ENCODE data around the gene UFL1. TPM values are rescaled to one million over a fixed set of nuclear protein-coding genes. Genes with fewer than 3 reads are reported as not detected.
A peak's percentile ranks its signal among the peaks of the same experiment; 100 is the strongest.
"Not testable (repeated sequence)": the region's sequence is repeated elsewhere in the genome, so short reads cannot be mapped to it uniquely, and the experiment has no call there.

The UFL1 gene
- 20.5 TPM for total RNA-seq

- ATAC-seq = peak; percentile 99
These were observed at the start of gene UFL1 for GRCh38 chr6:96521644-96522464. UFL1 (plus strand) TSS chr6:96521806; CDS start chr6:96521874, 68 bp downstream.

GRCh38 chr6:96472291-96472690 is 49.3 kb upstream of the UFL1 start:
- ATAC-seq = not testable (repeated sequence)

DNA sequence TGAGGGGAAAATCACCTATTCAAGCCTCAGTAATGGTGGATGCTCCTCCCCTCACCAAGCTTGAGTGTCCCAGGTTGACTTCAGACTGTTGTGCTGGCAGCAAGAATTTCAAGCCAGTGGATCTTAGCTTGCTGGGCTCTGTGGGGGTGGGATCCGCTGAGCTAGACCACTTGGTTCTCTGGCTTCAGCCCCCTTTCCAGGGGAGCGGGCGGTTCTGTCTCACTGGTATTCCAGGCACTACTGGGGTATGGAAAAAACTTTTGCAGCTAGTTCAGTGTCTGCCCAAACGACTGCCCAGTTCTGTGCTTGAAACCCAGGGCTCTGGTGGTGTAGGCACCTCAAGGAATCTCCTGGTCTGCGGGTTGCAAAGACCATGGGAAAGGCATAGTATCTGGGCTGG is 42.9 kb upstream of the UFL1 start:
- ATAC-seq = no peak

GRCh38 chr6:96491926-96492325 is 29.7 kb upstream of the UFL1 start:
- no peak for ATAC-seq

DNA sequence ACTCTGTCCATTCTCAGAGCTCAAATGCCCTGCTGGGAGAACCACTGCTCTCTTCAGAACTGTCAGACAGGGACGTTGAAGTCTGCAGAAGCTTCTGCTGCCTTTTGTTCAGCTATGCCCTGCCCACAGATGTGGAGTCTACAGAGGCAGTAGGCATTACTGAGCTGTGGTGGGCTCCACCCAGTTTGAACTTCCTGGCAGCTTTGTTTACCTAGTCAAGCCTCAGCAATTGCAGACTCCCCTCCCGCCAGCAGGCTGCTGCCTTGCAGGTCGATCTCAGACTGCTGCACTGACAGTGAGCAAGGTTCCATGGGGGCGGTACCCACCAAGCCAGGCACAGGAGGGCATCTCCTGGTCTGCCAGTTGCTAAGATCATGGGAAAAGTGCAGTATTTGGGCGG is 21.8 kb upstream of the UFL1 start:
- no peak for ATAC-seq

- no peak for ATAC-seq
These were observed 18.7 kb upstream of the UFL1 start for GRCh38 chr6:96502915-96503314.

- no peak for ATAC-seq
These were observed 16.2 kb upstream of the UFL1 start for GRCh38 chr6:96505363-96505762.

DNA sequence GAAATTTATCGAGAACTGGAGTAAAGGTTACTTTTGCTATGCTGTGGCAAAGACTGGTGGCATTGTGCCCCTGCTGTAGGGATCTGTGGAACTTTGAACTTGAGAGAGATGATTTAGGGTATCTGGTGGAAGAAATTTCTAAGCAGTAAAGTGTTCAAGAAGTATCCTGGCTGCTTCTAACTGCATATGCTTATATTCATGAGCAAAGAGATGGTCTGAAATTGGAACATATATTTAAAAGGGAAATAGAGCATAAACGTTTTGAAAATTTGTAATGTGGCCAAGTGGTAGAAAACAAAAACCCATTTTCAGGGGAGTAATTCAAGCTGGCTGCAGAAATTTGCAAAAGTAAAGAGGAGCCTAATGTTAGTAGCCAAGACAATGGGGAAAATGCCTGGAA is 12.3 kb upstream of the UFL1 start:
- ATAC-seq = no peak

DNA sequence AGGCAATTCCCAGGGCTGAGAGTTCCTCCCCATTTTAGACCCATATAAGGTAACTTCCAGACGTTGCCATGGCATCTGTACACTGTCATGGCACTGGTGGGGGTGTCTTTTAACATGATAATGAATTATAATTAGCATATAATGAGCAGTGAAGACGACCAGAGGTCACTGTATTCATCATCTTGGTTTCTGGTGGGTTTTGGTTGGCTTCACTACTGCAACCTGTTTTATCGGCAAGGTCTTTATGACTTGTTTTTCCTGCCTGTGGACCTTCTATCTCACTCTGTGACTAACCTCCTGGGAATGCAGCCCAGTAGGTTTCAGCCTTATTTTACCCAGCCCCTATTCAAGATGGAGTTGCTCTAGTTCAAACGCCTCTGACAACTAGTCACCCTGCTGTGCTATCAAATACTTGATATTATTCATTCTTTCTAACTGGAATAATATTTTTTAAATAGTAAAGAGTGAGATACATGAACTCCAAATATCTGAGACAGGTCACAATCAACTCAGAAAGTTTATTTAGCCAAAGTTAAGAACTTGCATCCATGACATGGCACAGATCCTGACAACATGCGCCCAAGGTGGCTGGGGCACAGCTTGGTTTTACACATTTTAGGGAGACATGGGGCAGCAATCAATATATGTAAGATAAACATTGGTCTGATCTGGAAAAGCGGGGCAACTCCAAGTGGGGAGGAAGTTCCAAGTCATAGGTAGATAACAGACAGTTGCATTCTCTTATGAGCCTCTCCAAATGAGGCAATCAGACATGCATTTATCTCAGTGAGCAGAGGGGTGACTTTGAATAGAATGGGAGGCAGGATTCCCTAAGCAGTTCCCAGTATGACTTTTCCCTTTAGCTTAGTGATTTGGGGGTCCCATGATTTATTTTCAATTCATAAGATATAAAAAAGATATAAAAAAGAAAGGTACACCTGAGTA is 1.2 kb upstream of the UFL1 start:
- ATAC-seq = peak; percentile 83

DNA sequence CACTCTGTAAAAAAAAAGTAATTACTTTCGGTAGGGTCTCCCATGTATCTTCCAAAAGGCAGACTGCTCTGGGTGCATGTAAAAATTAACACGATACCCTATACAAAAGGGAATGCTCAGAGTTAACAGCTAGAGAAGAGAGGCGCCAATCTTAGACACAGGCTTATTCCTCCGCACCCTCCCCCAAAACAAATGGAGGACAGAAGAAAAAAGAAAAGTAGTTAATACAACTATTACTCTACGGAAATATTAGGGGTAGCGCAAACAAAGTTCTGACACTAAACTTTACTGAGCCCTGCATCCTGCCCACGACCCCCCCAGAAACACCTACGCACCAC is 331 bp upstream of the UFL1 start:
- ATAC-seq = no peak

GRCh38 chr6:96522465-96523009 is 931 bp downstream of the UFL1 start:
- no peak for ATAC-seq

DNA sequence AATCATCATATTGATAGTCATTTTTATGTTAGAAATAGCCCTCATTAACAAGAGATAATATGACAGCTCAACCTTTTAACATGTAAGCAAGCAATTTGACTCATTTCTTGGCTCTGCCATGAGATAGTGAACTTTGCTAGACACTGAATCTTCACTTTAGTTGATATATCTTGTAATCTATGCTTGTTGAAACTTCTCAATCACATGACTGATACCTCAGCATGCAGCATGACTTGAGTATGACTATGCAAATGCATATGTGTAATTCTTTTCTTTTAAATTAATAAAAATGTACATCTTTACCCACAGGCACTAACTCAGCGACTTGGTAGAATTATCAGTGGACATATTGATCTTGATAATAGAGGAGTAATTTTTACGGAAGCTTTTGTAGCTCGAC is 6.6 kb downstream of the UFL1 start:
- no peak for ATAC-seq

DNA sequence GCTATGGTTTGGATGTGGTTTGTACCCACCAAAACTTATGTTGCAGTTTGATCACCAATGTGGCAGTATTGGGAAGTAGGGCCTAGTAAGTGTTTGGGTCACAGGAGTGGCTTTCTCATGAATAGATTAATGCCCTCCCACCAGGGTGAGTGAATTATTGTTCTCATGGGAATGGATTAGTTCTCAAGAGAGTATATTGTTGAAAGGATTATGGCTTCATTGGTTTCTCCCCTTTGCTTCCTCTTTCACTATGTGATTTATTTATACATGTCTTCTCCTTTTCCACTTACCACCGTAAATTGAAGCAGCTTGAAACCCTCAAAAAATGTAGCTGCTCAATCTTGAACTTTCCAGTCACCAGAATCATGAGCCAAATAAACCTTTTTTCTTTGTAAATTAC is 10.8 kb downstream of the UFL1 start:
- no peak for ATAC-seq

- ATAC-seq = no peak
These were observed 16.1 kb downstream of the UFL1 start for GRCh38 chr6:96537726-96538125.

- no peak for ATAC-seq
These were observed 21.1 kb downstream of the UFL1 start for GRCh38 chr6:96542702-96543101.

DNA sequence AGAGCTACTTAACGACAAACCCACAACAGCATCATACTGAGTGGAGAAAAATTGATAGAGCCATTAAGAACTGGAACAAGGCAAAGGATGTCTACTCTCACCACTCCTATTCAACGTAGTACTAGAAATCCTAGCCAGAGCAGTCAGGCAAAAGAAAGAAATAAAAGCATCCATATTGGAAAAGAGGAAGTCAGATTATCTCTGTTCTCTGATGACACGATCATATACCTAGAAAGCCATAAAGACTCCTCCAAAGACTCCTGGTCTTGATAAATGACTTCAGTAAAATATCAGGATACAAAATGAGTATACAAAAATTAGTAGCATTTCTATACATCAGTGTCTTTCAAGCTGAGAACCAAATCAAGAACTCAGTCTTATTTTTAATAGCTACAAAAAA is 24.3 kb downstream of the UFL1 start:
- no peak for ATAC-seq

- ATAC-seq = no peak
These were observed 26.0 kb downstream of the UFL1 start for GRCh38 chr6:96547654-96548053.

DNA sequence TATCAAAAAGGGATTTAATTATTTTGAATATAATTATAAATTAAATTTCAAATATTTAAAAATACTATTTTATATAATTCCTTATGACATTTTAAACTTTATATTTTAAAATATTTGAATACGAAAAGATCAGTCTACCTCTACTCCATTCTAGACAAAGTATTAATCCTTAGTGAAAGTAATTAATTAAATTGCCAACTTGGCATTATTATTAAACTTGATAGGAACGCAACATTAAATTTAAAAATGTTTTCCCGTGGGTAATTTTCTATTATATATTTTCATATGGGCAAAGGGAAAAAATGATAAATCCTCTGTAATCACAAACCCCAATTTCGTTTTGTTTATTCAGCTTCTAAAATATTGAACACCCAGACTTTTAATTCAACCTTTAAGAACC is 33.0 kb downstream of the UFL1 start:
- ATAC-seq = no peak

DNA sequence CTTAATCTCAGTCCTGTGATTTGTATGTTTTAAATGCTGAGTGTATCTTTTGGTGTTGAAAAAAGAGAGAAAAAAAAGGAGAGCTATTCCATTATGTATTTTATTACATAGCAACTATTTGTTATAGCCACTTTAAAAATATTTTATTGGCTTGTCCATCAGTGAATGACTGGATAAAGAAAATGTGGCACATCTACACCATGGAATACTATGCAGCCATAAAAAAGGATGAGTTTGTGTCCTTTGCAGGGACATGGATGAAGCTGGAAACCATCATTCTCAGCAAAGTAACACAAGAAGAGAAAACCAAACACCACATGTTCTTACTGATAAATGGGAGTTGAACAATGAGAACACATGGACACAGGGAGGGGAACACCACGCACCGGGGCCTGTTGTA is 38.1 kb downstream of the UFL1 start:
- ATAC-seq = not testable (repeated sequence)

DNA sequence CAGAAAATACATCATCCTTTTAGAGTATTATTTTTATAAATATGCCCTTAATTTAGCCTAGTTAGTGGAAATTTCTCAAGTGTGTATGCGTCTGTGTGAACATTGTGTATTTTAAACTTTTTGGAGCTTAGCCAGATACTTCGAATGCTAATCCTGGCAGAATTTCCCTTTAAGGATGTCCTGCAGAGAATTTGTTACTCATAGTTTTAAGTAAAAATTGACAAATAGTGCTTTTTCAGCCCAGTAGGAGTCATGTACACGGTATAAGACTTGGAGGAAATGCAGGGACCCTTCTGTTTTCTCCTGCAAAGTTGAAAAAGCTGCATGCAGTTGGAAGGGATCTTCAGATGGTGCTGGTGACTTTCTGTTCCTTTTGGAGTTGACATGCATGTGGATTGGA is 41.3 kb downstream of the UFL1 start, which contains the start of gene FHL5:
FHL5 (plus strand) TSS at position 243 of the 400 bp plus-strand sequence. CDS start 40,486 bp downstream, outside the sequence.
- no peak for ATAC-seq

GRCh38 chr6:96563853-96564252 is 42.2 kb downstream of the UFL1 start:
- no peak for ATAC-seq

DNA sequence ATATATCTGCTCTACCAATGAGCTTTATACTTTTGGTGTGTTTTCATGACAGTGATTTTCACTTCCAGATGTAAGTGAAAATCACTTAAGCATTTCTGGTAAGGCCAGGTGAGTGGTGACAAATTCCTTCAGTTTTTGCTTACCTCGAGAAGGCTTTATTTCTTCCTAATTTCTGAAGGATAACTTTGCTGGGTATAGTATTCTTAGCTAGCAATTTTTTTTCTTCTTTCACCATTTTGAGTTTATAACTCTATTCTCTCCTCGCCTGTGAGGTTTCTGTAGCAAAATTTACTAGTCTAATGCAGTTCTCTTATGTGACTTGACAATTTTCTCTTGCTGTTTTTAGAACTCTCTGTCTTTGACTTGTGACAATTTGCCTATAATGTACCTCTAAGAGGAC is 48.4 kb downstream of the UFL1 start:
- no peak for ATAC-seq

DNA sequence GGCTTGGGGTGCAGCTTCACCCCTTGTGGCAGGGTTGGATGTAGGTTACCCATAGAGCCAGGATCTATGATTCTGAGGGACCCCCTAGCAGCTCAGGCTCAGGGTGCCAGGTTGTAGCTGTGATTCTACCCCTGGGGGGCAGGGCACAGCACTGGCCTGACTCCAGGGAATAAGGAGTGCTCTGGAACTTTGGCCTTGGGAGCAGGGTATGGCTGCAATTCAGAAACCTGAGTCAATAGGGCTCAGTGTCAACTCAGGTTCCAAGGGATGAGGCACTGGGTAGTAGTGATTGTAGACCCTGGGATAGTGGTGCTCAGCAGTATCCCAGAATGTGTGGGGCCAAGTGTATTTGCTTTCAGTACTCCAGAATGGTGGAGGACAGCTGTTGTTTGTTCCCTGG is 49.9 kb downstream of the UFL1 start:
- ATAC-seq = no peak

All from esophagus mucosa (tissue), 1 donor.